Smooth muscle cell (in vitro differentiated cells): ENCODE results near the gene HBM. TPM values are rescaled to one million over a fixed set of nuclear protein-coding genes. Genes with fewer than 3 reads are reported as not detected.

ENCODE experiments used
- DNase-seq: peaks from one replicate; lab custom pipeline; 2025; ENCODE audit not compliant: unreplicated experiment; lab: John Stamatoyannopoulos, UW
- H2AFZ ChIP-seq: fragments of 200-600 bp; sonication (generic); 2 replicates; pipeline ENCODE4 v1.6.0; 2016; ENCODE audit warnings: antibody characterized with exemption, low read depth, mild to moderate bottlenecking
- H3F3A ChIP-seq: fragments of 200-600 bp; sonication (generic); 2 replicates; pipeline ENCODE4 v1.6.0; 2017; ENCODE audit warnings: antibody characterized with exemption, low read depth
- H3K27ac ChIP-seq: fragments of 200-600 bp; sonication (generic); 2 replicates; pipeline ENCODE4 v1.5.1; 2016; ENCODE audit warnings: low read depth, mild to moderate bottlenecking
- H3K27me3 ChIP-seq: fragments of 200-600 bp; sonication (generic); 2 replicates; pipeline ENCODE4 v1.6.1; 2016; ENCODE audit warnings: low read depth, mild to moderate bottlenecking
- H3K36me3 ChIP-seq: fragments of 200-600 bp; sonication (generic); 2 replicates; pipeline ENCODE4 v1.5.1; 2016; ENCODE audit warnings: low read depth
- H3K4me1 ChIP-seq: fragments of 200-600 bp; sonication (generic); 2 replicates; pipeline ENCODE4 v1.5.1; 2016; ENCODE audit warnings: low read depth
- H3K4me2 ChIP-seq: fragments of 200-600 bp; sonication (generic); 2 replicates; pipeline ENCODE4 v1.6.0; 2016; ENCODE audit warnings: mild to moderate bottlenecking
- H3K4me3 ChIP-seq: fragments of 200-600 bp; sonication (generic); 2 replicates; pipeline ENCODE4 v1.5.1; 2016; ENCODE audit warnings: mild to moderate bottlenecking
- H3K79me2 ChIP-seq: fragments of 200-600 bp; sonication (generic); 2 replicates; pipeline ENCODE4 v1.6.0; 2016; ENCODE audit warnings: low read depth, mild to moderate bottlenecking
- H3K9ac ChIP-seq: fragments of 200-600 bp; sonication (generic); 2 replicates; pipeline ENCODE4 v1.6.0; 2016; ENCODE audit warnings: low read depth
- H3K9me3 ChIP-seq: fragments of 200-600 bp; sonication (generic); replicated peaks from 2 replicates; pipeline ENCODE4 v1.5.1; 2016; ENCODE audit warnings: low read depth
- H4K20me1 ChIP-seq: fragments of 200-600 bp; sonication (generic); 2 replicates; pipeline ENCODE4 v1.6.0; 2016; ENCODE audit warnings: low read depth
- WGBS: methylation state at CpG from one replicate; pipeline ENCODE4 v1.1.7; 2016; ENCODE audit warnings: low lambda C conversion rate; 5-methylcytosine and 5-hydroxymethylcytosine counted together
- polyA plus RNA-seq: library from polyadenylated mRNA; unstranded; fragments of >200 nt; fragmentation: Nextera tagmentation; extraction: Ambion mirVana; gene quantifications from 2 replicates; pipeline ENCODE4 v1.2.1, GENCODE V29; 2016
- total RNA-seq: library from RNA; depleted of rRNA; stranded (reverse); fragments of >200 nt; gene quantifications from 2 replicates; pipeline ENCODE4 v1.2.3, GENCODE V29; 2014
- TF ChIP-seq, protein P1 (sequence below): fragments of 200-600 bp; sonication (generic); IDR thresholded peaks from 2 replicates; pipeline ENCODE4 v1.5.1; 2017; ENCODE audit warnings: borderline replicate concordance, mild to moderate bottlenecking, antibody characterized with exemption; ENCODE audit not compliant: insufficient read depth, poor library complexity, severe bottlenecking

The HBM gene
- total and polyA plus RNA-seq, 2 experiments from 2014 or later = not detected

DNA sequence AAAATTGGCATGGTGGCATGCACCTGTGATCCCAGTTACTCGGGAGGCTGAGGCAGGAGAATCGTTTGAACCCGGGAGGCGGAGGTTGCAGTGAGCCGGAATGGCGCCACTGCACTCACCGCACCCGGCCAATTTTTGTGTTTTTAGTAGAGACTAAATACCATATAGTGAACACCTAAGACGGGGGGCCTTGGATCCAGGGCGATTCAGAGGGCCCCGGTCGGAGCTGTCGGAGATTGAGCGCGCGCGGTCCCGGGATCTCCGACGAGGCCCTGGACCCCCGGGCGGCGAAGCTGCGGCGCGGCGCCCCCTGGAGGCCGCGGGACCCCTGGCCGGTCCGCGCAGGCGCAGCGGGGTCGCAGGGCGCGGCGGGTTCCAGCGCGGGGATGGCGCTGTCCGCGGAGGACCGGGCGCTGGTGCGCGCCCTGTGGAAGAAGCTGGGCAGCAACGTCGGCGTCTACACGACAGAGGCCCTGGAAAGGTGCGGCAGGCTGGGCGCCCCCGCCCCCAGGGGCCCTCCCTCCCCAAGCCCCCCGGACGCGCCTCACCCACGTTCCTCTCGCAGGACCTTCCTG is 14.4 kb downstream of the HBM start, which contains the start of gene HBQ1:
Gene HBQ1, plus strand, starts transcription at position 359 of the 575 bp plus-strand sequence. Its CDS starts 28 bp downstream, at position 387.
- Histone ChIP-seq H2AFZ (no peak within 1 kb of the TSS), H3K4me3 (peak within 1 kb of the TSS; percentile 42), H3K79me2 (no peaks in the 10 kb centered on the region), H3K9me3 (no peaks in the 10 kb centered on the region), H4K20me1 (peaks cover 31% of the 10 kb centered on the region), H3K36me3 (no peaks in the 10 kb centered on the region), H3F3A (no peaks in the 10 kb centered on the region), H3K9ac (no peak within 1 kb of the TSS), H3K4me1 (peaks cover 9% of the 10 kb centered on the region), H3K4me2 (peak within 1 kb of the TSS; percentile 89), H3K27me3 (peaks cover 44% of the 10 kb centered on the region), H3K27ac (no peak within 1 kb of the TSS)
- TF ChIP-seq, protein P1, sequence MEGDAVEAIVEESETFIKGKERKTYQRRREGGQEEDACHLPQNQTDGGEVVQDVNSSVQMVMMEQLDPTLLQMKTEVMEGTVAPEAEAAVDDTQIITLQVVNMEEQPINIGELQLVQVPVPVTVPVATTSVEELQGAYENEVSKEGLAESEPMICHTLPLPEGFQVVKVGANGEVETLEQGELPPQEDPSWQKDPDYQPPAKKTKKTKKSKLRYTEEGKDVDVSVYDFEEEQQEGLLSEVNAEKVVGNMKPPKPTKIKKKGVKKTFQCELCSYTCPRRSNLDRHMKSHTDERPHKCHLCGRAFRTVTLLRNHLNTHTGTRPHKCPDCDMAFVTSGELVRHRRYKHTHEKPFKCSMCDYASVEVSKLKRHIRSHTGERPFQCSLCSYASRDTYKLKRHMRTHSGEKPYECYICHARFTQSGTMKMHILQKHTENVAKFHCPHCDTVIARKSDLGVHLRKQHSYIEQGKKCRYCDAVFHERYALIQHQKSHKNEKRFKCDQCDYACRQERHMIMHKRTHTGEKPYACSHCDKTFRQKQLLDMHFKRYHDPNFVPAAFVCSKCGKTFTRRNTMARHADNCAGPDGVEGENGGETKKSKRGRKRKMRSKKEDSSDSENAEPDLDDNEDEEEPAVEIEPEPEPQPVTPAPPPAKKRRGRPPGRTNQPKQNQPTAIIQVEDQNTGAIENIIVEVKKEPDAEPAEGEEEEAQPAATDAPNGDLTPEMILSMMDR = peak; percentile 47
- WGBS = 16% methylated on average over 46 of the region's 59 CpGs
- DNase-seq = peak; percentile 8

GRCh38 chr16:180681-181564 is 15.1 kb downstream of the HBM start:
- H3K79me2 ChIP-seq = no peaks in the 10 kb centered on the region
- TF ChIP-seq, protein P1 = no peak
- no peak overlapping the region for H3K27ac ChIP-seq
- no peak for DNase-seq
- H3K36me3 ChIP-seq = no peaks in the 10 kb centered on the region
- H3F3A ChIP-seq = no peaks in the 10 kb centered on the region
- WGBS = 6% methylated on average over 76 of the region's 89 CpGs
- peaks cover 9% of the 10 kb centered on the region for H3K4me1 ChIP-seq
- H3K4me2 ChIP-seq = peak overlapping the region; percentile 89
- no peak overlapping the region for H3K9ac ChIP-seq
- peaks cover 34% of the 10 kb centered on the region for H4K20me1 ChIP-seq
- peak overlapping the region; percentile 42 for H3K4me3 ChIP-seq
- H2AFZ ChIP-seq = no peak overlapping the region
- H3K27me3 ChIP-seq = peaks cover 39% of the 10 kb centered on the region
- no peaks in the 10 kb centered on the region for H3K9me3 ChIP-seq

- Histone ChIP-seq H3F3A (no peaks in the 10 kb centered on the region), H3K79me2 (no peaks in the 10 kb centered on the region), H3K4me3 (no peak overlapping the region), H3K27me3 (peaks cover 39% of the 10 kb centered on the region), H3K27ac (no peak overlapping the region), H2AFZ (no peak overlapping the region), H4K20me1 (peaks cover 34% of the 10 kb centered on the region), H3K4me1 (peaks cover 9% of the 10 kb centered on the region), H3K9ac (no peak overlapping the region), H3K36me3 (no peaks in the 10 kb centered on the region), H3K4me2 (peak overlapping the region; percentile 89), H3K9me3 (no peaks in the 10 kb centered on the region)
- DNase-seq = peak; percentile 43
- 24% methylated on average over 22 of the region's 22 CpGs for WGBS
- TF ChIP-seq, protein P1 = peak; percentile 94
Measured at GRCh38 chr16:181565-182021, 15.8 kb downstream of the HBM start.
